SIG-M5 (cell line): Measurements from ENCODE around the gene CENPX.

Experiments used
- DNase-seq: peaks from one replicate; lab custom pipeline; 2025; lab: John Stamatoyannopoulos, UW

The CENPX gene

DNA sequence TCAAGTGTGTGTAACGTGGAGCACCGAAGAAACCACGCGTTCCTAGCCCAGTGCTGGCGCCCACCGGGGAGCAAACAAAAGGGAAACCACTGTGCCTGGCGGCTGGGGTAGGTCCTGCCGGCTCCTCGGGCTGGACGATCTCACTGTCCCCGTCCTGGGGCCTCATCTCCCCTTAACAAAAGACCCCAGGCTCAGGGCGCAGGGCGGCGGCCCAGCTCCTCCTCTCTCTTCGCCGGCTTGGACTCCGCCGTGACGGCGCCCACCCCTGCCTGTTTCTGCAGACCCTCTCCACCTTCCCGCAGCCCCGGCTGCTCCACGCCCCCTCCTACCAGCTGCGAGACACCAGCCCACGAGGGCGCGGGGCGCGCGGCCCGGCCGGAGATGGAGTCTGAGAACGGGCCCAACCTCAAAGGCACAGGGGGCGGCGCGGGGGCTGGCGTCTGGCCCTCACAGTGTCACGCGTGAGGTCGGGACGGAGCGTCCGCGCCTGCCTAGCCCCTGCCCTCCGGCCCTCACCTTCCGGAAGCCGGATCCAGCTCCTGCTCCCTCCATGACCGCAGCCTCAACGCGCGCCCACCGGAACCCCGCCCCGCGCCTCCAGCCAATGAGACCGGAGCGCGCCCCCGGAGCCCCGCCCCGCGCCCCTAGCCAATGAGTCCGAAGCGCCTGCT lies at the start of gene CENPX:
CENPX (minus strand) TSS at position 569 of the 671 bp plus-strand sequence; CDS start at position 552, 17 bp downstream.
- DNase-seq: no peak

DNA sequence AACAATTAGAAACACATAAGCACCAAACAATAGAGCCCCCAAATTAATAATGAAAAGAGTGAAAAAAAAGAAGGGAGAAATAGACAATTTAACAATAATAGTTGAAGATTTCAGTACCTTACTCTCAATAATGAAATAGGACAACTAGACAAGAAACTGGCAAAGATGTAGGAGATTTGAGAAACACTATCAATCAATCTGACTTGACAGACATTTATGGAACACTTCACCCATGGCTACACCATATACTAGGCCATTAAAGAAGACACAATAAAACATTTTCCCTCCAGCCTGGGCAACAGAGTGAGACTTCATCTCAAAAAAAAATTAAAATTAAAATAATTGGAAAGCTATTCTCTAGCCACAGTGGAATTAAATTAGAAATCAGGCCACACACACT lies 47.9 kb upstream of the CENPX start:
- no peak for DNase-seq

DNA sequence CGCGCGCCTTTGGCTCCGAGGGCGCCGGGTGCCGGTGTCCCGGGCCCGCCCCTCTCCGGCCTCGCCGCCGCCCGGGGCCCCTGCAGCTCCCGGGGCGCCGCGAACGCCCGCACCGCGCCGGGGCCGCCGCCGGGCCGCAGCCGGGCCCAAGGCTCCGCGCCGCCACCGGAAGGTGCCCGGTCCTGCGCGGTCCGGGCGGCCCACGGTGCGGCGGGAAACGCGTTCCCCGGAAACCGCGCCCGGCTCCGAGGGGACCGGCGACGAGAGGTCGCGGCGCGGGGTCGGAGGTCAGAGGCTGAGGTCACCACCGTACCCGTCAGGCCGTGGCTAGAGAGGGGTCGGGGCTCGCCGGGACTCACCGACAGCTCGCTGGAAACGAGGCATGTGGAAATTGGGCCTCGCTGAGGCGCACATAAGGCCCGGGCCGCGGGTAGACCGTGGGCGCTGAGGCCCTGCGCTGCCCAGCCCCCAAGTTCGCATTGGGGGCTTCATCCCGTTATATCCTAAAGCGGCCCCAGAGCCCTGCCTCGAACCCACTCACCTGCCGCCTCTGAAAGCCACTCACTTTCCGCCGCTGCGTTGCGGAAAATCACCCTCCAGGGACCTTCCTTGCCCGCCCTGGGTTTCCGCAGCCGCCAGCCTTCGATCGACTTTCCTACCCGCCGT lies 43.1 kb upstream of the CENPX start, which contains the start of gene DUS1L:
DUS1L (minus strand) TSS at position 167 of the 666 bp plus-strand sequence. CDS start 745 bp downstream, outside the sequence.
- no peak for DNase-seq

DNA sequence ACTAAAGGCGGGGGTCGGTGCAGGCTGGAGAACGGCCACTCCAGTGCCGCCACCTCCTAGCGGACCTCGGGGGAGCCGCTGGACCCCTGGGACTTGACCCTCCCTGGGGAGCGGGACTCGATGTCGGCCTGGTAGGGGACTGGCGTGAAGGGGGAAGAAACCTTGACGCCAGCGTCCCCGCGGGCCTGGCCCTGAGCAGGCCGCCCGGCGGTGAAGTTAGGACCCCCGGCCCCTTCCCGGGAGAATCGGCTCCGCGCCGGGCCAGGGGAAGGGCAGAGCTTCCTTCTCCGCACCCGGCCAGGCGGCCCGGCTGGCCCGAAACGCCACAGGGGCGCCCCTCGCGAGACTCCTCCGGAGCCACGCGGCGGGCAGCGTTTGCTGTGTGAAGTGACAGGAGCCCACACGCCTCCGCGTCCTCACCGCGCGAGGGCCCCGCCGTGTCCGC lies 42.5 kb upstream of the CENPX start:
- no peak for DNase-seq

DNA sequence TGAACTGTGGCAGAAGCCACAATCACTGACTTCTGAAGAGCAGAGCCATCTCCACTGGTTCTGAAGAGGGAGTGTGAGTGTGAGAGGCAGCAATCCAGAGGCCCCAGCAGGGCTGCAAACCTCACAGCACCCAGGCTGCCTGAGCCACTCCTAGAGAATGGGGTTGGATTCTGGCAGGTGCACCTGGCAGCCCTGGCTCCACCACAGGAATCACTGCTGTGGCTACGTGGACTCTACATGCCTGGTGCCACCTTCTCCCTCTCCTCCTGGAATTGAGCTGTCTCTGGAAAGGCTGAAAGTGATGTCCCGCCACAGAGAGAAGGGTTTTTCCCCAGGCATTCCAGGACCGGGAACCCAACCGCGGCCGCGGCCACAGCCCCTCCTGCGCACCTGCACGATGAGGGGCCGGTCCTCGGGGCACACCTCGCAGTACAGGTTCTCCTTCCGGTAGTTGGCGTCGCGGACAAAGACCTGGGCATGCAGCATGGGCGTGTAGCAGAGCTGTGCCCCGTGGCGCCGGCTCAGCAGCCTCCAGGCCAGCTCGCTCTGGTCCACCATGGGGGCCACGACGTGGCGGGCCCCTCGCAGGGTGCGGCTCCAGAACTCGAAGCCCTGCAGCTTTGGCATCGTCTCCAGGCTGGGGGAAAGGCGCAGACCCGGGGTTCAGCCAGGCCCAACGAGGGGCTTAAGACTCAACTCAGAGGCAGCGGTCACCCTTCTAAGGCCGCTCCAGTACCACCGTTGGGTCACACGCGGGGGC lies 41.9 kb upstream of the CENPX start:
- DNase-seq: no peak

DNA sequence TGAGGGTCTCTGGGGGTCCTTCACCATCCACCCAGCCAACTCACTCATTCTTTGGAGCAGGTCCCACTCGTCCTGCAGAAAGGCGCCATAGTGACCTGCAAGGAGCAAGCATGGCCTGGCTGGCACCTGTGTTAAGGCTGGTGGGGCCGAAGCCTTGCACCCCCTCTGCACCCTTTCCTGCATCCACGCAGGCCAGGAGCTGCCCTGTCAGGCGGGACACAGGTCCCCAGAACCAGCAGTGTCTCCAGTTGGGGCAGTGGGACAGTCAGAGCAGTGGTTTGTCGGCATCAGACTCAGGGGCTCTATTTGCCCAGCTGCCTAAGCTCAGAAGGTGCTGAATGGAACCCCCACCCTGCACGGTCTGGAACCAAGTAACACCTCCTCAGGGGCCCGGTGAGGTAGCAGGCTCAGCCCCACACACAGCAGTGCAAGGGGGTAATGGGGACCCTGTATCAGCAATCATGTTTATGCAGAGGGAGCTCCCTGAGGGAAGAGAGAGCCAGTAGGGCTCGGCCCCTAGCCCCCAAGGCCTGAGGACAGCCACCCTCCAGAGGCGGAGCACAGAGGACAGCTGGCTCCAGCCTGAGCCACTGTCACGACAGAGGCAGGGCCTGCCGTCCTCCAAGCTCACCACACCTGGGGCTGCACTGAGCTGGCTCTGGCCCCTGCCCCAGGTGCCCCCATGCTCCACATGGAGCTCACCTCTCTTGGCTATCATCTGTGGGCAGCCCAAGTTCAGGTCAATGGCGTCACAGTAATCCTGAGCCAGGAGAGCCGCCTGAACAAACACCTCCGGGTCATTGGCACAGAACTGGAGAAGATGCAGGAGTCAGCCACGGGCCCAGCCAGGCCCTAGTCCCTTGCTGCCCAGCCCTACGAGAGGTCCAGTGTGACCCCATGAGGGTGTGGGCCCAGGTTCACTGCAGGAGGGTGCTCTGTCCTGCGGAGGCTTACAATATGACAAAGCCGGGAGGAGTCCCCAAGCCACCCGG lies 41.0 kb upstream of the CENPX start:
- no peak for DNase-seq

DNA sequence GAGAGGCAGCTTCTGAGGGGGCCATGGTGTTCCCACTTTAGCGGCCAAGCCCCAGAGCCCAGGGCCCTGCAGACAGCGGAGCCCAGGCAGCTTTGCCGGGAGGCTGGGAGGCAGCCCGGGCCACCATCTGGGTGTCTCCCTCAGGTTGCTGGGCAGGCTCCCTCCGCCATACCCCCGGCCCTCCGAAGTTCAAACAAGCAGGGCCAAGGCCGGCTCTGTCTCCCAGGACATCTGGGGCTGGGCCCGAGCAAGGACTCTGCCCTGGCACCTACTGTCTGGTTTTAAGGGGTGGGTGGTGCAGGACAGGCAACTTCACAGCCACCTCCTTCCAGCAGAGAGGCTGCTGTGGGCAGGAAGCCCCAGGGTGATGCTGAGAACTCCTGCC lies 40.3 kb upstream of the CENPX start:
- DNase-seq: no peak

DNA sequence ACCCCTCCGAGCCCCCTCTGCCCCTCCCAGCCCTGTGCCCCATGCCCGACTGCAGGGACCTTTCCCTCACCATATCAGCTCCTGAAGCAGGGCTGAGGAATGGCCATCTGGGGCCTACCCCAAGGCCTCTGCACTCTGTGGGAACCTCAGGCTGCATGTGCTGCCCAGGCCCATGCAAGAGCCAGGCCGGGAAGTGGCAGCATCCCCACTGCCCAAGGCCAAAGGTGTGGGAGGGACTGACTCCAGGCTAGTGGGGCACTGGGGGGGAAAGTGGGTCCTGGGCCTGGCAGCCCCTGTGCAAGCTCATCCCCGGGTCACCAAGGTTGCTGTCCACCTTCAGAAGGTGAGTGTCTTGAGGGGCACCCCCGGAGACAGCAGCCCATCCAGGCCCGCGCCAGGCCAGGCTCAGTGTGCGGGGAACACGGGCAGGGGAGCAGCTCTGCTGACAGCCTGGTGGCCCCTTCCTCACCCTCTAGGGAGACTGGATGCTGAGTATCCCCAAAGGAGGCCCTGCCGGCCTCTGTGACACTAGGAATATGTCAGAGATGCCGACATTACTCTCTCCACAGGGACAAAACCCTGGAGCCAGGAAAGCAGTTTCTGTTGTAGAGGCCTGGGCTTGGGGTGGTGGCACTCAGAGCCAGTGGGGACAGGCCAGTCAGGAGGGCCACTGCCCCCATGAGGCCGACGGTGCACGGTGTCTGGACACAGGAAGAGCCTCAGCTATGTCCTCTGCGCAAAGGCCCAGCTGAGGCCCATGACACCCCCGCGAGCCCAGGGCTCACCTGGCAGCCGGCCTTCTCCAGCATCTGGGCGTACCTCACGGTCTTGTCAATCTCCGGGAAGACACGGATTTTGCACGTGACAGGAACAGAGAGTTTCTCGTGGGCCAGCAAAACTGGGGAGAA lies 39.7 kb upstream of the CENPX start:
- DNase-seq: no peak

DNA sequence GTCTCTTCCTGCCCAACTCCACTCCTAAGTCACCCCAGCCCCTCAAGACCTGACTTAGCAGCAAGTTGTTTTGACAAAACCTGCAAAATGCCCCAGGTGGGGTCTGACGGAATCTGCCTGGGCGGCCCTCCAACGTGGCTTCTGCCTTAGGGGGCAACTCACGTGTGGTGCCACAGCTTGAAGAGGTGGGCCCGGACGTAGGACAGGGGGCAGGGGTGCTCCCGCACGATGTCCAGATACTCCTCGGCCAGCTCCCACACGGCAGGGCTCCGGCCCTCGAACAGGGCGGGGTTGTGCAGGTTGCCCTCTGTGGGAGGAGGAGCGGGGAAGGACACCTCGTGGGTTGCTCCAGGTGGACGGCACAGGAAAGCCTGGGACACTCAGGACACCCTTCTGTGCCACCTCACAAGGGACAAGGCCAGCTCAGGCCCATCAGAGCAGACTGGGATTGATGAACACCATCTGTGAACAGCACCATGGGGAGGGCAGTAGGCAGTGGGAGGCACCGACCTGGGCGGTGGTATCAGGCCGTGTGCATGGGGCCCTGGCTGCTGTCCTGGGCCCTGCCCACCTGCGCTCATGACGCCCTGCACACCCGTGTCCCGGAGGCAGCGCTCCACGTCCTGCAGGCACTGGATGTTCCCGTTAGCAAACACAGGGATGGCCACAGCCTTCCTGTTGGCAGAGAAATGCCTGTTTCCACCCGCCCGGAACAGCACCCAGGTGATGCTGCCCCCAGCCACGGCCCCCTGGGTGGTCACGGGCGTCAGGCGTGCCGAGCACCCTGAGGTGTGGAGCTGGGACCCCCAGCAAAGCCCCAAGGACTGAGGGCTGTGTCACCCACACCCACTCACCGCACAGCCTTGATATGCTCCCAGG lies 38.6 kb upstream of the CENPX start:
- no peak for DNase-seq

DNA sequence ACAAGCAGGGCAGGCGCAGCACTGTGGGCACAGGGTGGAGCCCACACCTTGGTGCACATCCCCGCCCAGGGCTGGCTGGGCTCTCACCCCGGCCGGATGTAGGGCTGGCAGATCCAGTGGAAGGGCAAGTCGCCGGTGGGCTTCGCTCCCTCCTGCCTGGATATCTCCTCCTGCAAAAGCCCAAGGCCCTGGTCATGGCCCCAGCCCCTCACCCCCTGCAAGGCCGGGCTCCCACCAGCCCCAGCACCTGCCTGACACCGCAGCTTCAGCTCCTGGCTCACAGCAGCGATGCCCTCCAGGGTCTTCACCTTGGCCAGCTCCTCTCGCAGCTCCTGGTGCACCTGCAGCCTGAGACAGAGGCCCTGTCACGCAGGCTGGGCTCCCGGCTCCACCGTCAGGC lies 37.9 kb upstream of the CENPX start:
- no peak for DNase-seq

DNA sequence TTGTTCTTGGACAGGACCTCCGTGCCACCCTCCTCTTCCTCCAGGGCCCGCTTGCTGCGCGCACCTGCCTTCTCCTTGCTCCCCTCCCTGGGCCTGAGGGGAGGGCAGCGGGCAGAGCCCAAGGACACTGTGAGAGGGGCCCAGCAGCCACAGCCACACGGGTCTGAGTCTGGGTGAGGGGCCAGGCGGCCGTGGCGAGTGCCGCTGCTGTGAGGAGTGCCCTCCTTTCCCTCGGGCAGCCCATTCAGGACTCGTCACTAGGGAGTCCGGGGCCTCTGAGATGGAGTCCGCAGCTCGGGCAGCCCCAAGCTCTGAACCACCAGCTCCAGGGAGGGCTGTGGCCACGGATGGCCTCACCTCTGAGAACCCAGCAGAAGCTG lies 37.3 kb upstream of the CENPX start:
- DNase-seq: no peak

DNA sequence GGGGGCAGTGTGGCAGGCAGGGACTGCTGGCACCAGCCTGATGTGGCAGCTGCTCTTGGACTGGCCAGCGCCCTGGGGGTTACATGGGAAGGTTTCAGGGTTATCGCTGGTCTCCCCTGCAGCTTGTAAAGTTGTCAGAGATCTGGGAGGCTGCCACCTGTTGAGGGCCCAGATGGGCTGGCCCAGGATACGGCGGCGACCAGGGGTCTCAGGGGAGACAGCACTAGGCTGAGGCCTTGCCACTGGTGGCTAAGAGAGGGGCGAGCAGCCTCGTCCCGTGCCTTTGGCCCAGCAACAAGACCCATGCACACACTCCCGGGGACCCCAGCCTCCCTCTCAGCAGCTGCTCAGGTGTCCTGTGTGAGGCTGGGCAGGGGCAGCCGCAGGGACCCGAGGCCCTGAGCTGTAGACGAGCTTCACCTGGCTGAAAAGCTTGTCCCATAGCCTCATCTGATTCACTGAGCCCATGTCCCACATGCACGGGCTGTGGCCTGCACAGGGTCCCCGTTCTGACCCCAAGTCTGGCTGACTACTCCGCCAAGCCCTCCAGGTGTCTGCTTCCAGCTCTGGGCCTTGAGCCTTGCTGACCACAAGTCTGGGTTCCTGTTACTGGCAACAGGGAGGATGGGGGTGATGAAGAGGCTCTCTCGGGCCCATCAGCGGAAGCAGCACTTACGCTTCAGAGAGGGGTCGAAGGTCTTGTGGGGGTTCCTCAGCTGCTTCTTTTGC lies 36.8 kb upstream of the CENPX start:
- no peak for DNase-seq

DNA sequence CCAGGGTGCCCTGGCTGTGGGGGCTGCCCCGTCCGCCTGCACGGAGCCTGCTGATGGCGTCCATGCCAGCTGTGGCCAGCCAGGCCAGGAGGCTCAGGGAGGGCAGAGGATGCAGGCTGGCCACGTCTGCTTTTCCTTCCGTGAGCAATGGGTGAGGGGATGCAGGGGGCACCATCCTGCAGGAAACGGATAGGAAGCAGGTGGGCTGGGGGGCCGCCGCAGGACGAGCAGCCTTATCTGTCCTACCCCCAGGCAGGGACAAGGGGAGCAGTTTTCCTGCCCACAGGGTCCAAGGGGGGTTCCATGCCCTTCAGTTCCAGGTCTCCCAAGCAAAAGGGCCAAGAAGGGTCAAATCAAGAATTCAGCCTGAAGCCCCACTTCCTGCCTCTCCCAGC lies 36.2 kb upstream of the CENPX start:
- DNase-seq: no peak

DNA sequence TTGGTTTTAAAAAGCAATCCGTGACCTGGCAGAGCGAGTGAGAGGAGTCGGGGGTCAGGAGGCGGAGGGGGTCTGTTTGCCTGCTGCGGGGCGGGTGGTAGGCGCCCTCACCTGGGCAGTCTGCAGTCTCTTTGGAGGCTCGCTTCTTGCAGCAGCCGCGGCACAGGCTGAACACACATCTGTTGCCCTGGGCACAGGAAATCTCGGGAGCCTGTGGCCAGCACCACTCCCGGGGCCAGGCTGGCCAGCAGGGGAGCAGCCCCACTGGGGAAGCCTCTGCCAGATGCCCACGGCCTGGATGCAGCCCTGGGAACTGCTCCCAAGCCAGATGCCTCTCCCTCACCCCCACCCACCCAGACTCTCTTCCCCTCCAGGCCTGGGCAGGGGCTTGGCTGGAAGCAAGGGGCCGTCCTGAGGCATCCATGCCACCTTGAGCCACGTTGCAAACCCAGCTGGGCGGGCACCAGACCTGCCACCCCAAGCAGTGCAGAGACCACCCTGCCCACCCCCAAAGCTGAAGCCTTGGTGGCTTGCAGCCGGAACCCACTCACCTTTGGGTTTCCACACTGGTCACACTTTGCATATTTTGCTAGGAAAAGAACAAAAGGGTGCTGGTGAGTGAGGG lies 35.7 kb upstream of the CENPX start:
- no peak for DNase-seq

DNA sequence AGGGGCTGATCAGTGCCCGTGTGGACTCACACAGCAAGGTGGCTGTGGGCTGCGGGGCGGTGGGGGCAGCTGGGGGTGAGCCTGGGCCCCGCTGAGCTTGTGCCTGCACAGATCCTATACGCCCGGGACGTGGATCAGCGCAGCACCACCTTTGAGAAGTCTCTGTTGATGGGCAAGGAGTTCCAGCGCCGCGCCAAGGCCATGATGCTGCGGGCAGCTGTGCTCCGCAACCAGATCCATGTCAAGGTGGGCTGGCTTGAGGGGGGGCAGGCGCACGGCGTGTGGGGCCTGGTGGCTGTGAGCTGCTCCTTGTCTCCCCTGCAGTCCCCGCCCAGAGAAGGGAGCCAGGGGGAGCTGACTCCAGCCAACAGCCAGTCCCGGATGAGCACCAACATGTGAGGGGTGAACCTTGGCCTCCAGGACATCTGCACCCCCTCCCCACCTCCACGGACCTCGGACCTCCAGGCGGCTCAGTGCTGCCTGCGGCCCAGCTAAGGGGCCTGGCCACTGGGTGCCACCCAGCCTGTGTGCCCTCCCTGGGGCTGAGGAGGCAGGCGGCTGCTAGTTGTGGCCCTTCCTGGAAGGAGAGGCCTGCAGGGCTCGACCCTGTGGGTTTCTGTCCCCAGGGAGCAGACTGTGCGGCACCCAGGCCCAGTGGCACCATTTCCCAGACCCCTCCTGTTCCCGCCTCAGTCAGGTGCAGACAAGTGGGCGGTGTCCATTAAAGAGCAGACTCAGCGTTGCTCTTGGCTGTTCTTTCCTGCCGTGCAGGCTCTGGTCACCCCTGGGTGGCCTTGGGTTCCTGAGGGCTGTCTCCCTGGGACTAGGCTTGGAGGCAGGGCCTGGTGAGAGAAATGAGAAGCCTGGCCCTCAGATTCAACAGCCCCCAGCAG lies 34.3 kb upstream of the CENPX start:
- DNase-seq: no peak

DNA sequence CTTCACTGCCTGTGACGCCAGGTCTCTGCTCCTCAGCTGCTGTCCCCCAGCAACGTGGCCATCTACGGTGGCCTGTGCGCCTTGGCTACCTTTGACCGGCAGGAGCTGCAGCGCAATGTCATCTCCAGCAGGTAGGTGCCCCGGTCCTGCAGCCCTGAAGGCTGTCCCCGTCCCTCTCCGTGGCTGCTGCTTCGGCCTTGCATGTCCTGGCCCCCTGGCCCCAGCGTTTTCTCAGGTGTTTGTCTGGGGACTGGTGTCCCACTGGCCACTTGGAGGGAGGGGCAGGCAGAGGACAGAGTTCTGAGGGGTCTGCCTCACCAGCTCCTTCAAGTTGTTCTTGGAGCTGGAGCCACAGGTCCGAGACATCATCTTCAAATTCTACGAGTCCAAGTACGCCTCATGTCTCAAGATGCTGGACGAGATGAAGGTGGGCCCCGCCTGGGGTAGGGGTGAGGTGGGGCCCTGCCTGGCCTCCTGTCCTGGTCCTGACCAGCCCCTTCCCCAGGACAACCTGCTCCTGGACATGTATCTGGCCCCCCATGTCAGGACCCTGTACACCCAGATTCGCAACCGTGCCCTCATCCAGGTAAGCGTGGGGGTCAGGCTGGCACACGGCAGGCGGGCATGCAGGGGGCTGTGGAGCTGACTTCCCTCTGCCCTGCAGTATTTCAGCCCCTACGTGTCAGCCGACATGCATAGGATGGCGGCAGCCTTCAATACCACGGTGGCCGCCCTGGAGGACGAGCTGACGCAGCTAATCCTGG lies 33.5 kb upstream of the CENPX start:
- no peak for DNase-seq
